HT1080 (cell line): ENCODE data around the gene COPG1. TPM values are rescaled to one million over a fixed set of nuclear protein-coding genes. Genes with fewer than 3 reads are reported as not detected.
"Not testable (repeated sequence)": the region's sequence is repeated elsewhere in the genome, so short reads cannot be mapped to it uniquely, and the experiment has no call there.

Source experiments
- DNase-seq: peaks from one replicate; pipeline ENCODE4 v3.0.0-alpha.2; 2015; ENCODE audit warnings: low read depth
- total RNA-seq: library from RNA; depleted of rRNA; stranded (reverse); fragments of >200 nt; shearing (Covaris generic); gene quantifications from 2 replicates; pipeline ENCODE4 v1.2.3, GENCODE V29; 2014

The COPG1 gene
- total RNA-seq, 1 experiment from 2014 or later = 158 TPM

DNA sequence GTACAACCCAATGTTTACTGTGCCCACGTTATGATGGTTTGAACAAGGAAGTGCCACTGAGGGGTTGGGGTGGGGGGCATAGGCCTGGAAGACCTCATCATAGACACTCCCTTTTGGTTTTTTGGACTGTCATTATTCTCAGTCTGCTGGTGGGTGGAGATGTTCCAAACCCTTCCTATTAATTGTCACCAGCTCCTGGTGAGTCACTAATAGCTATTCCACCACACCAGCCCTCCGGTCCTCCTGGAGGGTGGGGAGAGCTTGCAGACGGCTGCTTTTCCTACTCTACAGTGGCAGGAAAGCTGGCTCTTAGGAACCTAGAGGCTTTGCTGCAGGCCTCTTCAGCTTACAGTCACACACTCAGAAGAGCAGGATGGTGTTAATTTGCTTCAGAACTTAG is 9.0 kb upstream of the COPG1 start:
- peak; percentile 25 for DNase-seq

DNA sequence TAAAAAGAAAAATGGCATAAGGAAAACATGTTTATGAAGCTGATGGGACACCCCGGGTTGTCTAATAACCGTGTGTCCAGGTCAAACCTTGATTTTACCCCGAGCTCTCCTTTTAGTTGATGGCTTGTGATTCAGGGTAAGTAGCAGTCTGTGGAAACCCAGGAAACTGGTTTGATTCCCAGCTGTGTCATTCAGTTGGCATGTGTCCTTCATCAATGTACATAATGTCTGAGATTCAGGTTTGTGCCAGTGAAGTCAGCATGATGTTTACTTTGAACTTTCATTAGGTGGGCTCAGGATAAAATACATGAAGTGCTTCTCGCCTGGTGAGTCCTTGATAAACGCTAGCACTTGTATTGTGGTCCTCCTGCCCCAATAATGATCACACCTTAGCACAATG is 4.3 kb upstream of the COPG1 start:
- DNase-seq = peak; percentile 64

DNA sequence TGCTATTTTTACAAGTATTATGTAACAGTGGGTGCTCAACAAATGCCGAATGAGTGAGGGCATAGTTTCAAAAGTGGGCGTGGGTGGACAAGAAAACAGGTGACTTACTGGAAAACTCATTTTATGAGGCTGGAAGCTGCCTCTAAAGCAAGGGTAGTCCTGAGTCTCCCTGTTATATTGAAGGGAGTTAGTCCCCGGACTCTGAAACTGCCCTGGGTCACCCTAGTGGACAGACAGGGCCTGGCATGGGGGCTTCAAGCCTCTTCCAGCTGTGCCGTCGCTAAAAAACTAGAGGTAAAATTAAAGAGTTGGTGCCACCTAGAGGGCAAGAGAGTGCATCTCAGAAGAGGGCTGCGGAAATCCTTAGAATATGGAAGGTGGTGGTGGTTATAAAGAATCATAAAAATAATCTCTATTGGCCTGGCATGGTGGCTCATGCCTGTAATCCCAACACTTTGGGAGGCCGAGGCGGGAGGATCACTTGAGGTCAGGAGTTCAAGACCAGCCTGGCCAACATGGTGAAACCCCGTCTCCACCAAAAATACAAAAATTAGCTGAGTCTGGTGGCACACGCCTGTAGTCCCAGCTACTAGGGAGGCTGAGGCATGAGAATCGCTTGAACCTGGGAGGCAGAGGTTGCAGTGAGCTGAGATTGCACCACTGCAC is 3.6 kb upstream of the COPG1 start:
- DNase-seq = peak; percentile 96

DNA sequence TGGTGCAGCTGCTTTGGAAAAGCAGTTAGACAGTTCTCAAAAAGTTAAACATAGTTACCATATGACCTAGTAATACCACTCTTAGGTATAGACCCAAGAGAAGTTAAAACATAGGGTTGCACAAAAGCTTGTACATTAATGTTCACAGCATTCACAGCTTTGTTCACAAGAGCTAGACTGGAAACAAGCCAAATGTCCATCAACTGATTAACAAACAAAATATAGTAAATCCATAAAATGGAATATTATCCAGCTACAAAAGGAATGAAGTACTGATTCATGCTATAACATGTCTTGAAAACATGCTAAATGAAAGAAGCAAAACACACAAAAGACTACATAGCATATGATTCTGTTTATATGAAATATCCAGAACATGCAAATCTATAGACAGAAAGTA is 2.8 kb upstream of the COPG1 start:
- DNase-seq = no peak

DNA sequence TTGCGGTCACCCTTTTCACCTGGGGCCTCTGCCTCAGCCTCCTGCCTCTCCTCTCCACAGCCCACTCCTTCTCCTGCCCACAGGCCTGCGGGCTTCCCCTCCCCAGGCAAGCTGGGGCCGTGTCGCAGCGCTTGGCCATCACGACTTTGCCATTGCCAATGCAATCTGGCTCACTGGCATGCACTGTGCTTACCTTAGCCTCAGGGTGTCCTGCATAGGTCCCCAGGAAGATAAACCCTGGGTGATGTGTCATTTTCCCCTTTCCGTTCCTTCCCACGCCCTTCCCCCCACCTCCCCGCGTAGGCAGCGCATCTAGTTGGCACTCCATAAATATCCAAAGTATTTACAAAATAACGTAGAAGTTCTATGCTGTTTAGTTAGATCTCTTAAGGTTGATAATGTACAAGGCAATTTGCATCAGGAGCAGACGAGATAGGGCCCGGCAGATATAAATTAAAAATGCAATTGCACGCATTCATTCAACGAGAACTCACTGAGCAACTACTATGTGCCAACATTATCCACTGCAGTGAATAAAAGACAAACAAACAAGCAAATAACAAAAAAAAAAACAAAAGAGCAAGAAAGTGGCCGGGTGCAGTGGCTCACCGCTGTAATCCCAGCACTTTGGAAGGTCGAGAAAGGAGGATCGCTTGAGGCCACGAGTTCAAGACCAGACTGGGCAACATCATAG is 973 bp upstream of the COPG1 start:
- DNase-seq = no peak

DNA sequence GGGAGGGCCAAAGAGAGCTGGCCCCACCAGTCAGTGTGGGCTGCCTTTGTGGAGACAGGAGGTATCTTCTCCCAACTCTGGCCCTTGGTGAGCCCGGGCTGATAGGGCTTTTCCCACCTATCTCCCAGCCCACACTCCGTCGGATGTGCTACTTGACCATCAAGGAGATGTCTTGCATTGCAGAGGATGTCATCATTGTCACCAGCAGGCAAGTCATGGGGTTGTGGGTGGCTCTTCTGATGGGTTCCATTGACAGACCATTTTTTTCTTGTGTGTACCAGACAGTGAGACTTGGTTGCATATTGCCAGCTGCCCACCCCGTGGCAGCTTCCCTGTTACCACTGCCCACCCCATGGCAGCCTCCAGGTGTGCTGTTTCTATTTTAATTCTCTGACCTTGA is 3.3 kb downstream of the COPG1 start:
- DNase-seq = no peak

DNA sequence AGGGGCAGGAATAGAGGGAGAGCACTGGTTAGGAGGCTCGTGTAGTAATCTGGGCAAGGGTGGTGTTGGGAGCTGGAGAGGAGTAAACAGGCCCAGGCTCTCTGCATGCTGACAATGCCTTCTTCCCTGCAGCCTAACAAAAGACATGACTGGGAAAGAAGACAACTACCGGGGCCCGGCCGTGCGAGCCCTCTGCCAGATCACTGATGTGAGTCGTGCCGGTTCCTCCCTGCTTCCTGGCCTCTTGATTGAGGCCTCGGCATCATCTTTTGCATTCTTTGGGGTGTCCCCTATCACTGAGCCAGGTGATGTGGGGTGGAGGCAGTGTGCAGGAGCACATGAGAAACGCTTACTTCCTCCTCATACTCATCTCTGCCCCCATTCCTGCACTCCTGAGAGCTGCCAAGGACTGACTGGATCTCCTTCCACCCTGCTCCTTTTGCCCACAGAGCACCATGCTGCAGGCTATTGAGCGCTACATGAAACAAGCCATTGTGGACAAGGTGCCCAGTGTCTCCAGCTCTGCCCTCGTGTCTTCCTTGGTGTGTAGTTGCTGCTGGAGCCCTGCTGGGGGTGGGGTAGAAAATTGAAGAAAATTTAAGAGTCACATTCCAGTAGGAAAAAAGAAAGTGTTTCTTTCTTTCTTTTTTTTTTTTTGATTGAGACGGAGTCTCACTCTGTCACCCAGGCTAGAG is 5.3 kb downstream of the COPG1 start:
- no peak for DNase-seq

DNA sequence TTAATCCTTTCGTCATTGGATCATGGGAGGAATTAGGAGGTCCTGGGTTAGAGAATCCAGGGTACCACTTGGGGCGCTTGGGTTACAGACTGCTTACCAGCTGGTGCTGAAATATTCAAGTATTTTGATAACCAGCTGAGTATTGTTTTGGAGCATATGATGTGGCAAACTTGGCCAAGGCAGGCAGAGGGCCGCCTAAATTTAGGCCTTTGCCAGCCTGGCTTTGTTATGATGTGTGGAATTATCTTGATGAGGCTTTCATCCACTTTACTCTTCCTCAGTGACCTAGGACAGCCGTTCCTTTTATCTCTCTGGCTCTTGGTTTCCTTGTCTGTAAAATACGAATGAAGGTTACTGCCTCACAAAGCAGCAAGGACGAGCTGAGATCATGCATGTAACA is 6.9 kb downstream of the COPG1 start:
- DNase-seq = no peak

DNA sequence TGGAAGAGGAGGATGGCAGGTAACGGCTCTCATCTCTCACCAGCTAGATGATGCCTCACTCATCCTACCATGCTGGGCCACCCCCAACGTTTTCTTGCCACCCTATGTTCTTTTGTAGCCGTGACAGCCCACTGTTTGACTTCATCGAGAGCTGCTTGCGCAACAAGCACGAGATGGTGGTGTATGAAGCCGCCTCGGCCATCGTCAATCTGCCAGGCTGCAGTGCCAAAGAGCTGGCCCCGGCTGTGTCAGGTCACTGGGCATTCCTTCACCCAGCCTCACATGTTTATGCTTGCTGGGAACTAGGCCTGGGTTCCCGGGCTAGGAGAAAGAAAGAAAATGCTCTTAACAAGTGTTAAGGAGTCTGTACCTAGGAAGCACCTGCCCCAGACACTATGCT is 8.2 kb downstream of the COPG1 start:
- DNase-seq = no peak

DNA sequence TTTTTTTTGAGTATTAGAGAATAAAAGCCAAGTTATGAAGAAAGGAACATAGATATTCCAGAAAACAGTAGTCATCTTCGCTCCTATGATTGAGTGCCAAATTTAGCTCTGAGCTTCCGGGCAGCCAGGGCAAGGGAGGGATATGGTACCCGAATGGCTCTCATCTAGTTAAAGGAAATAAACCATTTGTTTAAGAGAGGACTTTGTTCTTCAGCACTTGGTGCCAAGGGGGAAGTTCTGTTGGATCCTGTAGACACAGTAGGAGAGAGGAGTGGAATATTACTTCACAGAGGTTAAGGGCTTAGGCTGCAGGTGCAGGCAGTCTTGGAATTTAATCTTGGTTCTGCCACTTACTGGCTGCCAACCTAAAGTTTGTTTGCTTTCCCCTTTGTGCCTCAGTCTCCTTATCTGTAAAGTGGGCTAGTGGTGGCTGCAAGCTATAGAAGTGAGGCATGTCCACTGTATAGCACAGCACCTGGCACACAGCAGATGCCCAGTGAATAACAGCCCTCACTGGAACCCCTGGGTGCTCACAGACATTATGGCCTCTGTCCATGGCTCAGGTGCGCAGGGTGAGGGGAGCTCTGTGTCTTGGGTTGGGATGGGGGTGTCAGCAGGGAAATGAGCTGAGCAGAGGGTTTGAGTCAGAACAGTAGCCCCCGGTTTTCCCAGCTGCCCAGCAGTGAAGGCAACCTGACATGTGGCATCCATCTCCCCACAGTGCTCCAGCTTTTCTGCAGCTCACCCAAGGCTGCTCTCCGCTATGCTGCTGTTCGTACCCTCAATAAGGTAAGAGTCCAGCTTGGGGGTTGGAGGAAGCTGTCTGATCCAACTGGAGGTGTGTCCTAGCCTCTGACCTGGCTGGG is 10.4 kb downstream of the COPG1 start:
- DNase-seq = no peak

DNA sequence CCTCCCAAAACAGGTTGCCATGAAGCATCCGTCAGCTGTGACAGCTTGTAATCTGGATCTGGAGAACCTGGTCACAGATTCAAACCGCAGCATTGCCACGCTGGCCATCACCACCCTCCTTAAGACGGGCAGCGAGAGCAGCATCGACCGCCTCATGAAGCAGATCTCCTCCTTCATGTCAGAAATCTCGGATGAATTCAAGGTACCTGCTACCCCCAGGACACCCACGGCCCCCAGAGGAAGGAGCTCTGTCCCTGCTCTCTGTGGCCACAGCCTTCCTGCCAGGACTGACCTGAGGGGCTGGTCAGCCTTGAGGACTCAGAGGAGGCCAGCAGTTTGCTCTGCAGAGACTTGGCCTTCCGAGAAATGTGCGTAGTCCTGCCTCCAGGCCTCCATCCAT is 11.2 kb downstream of the COPG1 start:
- DNase-seq = no peak

DNA sequence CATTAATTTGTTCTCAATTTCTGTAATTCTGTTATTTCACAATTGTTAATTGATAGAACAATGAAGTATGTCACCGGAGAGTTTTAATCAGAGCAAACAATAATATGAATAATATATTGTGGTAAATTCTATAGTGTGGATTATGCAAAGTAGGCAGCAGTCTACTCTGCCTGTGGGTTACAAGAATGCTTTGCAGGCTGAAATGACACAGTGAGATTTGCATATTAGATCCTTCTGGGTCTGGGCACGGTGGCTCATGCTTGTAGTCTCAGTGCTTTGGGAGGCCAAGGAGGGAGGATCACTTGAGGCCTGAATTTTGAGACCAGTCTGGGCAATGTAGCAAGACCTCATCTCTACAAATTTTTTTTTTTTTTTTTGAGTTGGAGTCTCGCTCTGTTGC is 12.5 kb downstream of the COPG1 start:
- no peak for DNase-seq

DNA sequence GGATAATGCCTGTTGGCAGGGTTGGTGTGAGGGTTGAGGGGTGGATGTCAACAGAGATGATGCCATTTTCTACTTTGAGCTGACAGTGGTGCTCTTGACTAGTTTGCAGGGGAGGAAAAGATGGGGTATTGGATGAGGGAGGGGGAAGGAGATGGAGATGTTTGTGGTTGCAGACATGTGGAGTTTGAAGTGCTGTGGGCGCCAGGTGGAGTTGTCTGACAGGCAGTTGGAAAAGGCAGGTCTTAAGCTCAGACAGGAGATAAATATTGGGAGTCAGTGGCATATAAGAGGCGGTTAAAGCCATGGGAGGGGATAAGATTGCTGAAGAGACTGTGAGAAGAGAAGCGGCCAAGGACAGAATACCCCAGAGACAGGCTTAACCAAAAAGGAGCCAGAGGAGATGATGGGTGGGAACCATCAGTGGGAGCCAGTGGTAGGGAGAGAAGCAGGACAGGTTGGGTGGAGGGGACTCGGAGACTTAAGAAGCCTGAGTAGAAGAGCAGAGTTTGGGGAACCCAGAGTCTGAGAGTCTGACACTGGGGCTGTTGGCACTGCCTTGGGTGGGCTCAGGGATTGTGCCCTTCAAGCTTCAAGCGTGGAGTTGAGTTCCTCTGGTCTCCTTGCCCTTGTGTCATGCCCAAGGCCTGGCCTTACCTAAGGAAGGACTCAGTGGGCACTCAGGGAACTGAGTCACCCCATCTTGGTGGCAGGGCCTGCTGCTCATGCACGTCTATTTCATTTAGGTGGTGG is 13.9 kb downstream of the COPG1 start:
- DNase-seq = no peak

DNA sequence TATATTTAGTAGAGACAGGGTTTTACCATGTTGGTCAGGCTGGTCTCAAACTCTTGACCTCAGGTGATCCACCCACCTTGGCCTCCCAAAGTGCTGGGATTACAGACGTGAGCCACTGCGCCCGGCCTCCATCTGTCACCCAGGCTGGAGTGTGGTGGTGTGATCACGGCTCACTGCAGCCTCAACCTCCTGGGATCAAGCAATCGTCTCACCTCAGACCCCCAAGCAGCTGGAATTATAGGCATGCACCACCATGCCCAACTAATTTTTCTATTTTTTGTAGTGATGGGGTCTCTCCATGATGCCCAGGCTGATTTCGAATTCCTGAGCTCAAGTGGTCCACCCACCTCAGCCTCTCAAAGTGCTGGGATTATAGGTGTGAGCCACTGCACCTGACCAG is 15.6 kb downstream of the COPG1 start:
- not testable (repeated sequence) for DNase-seq

DNA sequence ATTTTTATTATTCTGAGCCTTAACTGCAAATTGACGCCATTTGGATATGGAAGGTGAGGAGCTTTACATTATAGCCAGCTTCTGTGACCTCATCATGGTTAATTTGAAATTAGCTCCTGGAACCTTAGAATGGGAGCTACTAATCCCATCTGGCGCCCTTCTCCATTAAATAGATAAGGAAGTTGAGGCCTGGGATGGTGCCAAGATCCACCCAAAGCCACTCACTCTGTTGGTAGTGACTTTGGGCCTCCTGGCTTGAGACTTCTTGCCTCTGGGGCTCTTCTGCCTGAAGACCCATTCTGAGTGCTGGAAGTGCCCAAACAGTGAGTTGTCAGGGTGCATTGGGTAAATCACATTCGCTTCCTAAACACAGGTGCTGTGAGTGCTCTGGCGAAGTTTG is 17.2 kb downstream of the COPG1 start:
- no peak for DNase-seq

DNA sequence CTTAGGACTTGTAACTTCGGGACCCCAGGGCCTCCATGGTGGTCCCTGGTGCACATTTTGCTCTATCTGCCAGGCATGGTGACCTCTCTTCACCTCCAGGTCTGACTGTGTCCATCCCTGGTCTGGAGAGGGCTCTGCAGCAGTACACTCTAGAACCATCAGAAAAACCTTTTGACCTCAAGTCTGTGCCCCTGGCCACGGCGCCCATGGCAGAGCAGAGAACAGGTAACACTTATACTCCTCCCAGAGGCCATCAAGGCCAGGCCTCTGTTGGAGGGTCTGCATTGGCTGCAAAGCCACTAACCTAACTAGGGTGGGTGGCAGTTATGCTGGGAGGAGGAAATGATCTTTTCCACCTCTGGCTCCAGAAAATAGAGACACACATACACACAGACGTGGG is 19.0 kb downstream of the COPG1 start:
- no peak for DNase-seq

DNA sequence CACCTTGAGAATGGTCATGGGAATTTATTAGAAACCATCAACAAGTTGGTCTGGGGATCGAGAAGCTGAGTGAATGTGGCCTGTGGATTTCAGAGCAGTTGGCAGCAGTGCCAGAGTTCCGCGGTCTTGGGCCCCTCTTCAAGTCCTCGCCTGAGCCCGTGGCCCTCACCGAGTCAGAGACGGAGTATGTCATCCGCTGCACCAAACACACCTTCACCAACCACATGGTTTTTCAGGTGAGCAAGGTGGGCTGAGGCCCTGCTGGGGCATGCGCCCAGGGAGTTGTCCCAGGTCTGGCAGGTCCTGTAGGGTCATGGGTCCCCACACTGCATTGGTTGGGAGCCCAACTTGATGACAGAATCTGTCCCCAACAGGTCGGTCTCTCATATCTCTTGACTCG is 22.3 kb downstream of the COPG1 start:
- no peak for DNase-seq

DNA sequence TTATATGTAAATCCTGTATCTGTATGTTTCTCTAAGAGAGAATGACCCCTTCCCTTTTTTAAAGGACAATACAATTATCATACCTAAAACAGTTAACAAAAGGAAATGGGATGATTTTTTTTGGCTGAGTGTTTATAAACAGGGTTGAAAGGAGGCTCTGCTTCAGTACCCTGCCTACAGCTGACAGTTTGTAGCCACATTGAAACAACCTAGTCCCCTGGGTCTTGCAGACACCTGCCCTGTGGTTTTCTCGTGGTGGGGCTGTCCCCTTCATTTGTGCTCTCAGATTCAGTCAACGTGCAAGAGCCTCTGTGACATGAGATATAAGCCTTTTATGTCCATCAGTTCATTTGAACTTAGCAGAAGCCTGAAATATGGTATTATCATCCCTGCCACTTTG is 27.0 kb downstream of the COPG1 start:
- DNase-seq = no peak

DNA sequence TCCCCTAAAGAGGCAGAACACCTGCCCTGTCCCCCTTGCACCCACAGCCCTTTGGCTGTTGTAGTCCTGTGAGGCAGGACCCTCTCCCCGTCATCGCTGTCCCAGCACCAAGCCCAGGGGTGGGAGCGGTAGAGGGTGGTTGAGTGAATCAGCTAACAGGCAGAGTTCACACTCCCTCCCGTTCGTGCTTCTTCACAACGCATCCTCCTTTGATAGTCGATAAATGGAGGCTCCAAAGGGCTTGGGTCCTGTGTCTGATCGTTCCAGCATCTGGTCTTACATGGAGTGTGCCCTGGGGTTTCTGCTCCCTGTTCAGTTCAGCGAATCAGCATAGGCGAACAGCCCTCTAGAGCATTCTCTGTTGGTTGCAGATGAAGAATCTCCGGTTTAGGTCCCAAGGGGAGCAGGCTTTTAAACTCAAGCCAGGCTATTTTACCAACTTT is 28.4 kb downstream of the COPG1 start:
- DNase-seq = no peak

DNA sequence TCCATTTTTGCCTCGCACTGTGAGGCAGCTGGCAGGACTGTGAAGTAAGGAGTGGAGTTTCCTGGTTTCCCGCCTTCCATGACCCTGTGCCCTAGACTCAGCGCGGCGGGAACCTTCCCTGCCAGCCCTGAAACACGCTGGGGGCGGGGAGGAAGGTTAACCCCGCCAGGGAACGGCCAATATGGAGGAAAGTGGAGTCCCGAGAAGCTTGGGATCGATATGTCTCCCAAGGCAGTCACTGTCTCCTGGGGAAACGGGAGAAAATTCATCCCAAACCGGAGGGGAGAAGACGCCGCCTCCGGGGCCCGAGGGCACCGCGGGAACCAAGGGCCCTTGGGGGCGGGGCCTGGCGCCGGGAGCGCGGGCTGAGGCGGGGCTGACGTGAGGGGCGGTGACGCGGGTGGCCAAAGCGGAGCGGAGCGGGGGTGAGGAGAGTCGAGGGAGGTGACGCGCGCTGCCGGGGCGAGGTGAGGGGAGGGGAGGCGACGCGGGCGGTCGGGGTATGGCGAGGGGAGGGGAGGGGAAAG is 29.1 kb downstream of the COPG1 start, which contains the start of gene HMCES:
Gene HMCES, plus strand, starts transcription at position 432 of the 527 bp plus-strand sequence. CDS start 863 bp downstream, outside the sequence.
- peak; percentile 77 for DNase-seq
